Heart left ventricle (tissue), 16 donors: ENCODE measurements around the gene NAA60. TPM values are rescaled to one million over a fixed set of nuclear protein-coding genes. Genes with fewer than 3 reads are reported as not detected.
A peak's percentile ranks its signal among the peaks of the same experiment; 100 is the strongest.

Experiments
- ATAC-seq, 4 donors: fragments of 200-7000 bp; cut with Tn5 transposase; one replicate each; pipeline ENCODE4 v1.9.1; 2020 to 2022; ENCODE audit warnings: moderate library complexity in 4 of 4, mild to moderate bottlenecking in 3 of 4, moderate number of reproducible peaks in 1 of 4
- DNase-seq, 5 donors: peaks; one replicate each; pipeline ENCODE4 v3.0.0-alpha.2; 2020
- H3K27ac ChIP-seq, 12 donors: fragments of 200-600 bp; sonication (generic) in 4 of 12; one replicate each; pipeline versions ENCODE4 v1.5.0 to v1.8.0; 2016 to 2022; ENCODE audit warnings: mild to moderate bottlenecking in 2 of 12
- H3K27me3 ChIP-seq, 9 donors: fragments of 200-600 bp; sonication (generic) in 2 of 9; one replicate each; pipeline versions ENCODE4 v1.5.1 to v1.8.0; 2016 to 2022; ENCODE audit warnings: mild to moderate bottlenecking in 3 of 9
- H3K36me3 ChIP-seq, 9 donors: fragments of 200-600 bp; sonication (generic) in 2 of 9; one replicate each; pipeline versions ENCODE4 v1.5.0 to v1.8.0; 2018 to 2022; ENCODE audit warnings: mild to moderate bottlenecking in 2 of 9
- H3K4me1 ChIP-seq, 12 donors: fragments of 200-600 bp; sonication (generic) in 4 of 12; one replicate each; pipeline versions ENCODE4 v1.5.0 to v1.8.0; 2016 to 2022; ENCODE audit warnings: mild to moderate bottlenecking in 3 of 12
- H3K4me3 ChIP-seq, 12 donors: fragments of 200-600 bp; sonication (generic) in 4 of 12; one replicate each; pipeline versions ENCODE4 v1.5.0 to v1.8.0; 2017 to 2022; ENCODE audit warnings: mild to moderate bottlenecking in 9 of 12, moderate library complexity in 4 of 12
- H3K9me3 ChIP-seq, 12 donors: fragments of 200-600 bp; sonication (generic) in 4 of 12; one replicate each; pipeline versions ENCODE4 v1.5.0 to v1.8.0; 2016 to 2022; ENCODE audit warnings: mild to moderate bottlenecking in 1 of 12
- POLR2A ChIP-seq, 2 donors: fragments of 450-650 bp; IDR thresholded peaks; one replicate each; pipeline ENCODE4 v1.6.1; 2017; ENCODE audit warnings: antibody characterized with exemption in 2 of 2, mild to moderate bottlenecking in 2 of 2, moderate library complexity in 2 of 2
- WGBS, 4 donors: extraction: QIAGEN DNeasy Blood & Tissue Kit in 2 of 4; methylation state at CpG; one replicate each; pipeline versions ENCODE4 v1.1.5 to v1.1.7; 2013 to 2018; 5-methylcytosine and 5-hydroxymethylcytosine counted together
- intact Hi-C, 10 donors: fragments of 100-400 bp; cut with DNase I; formaldehyde crosslinking; loops; one replicate each; pipeline versions ENCODE4 v1.11.1 to v1.14.2; 2022
- polyA plus RNA-seq, 2 donors: library from polyadenylated mRNA; stranded (reverse); fragments of 200-250 nt; gene quantifications; one replicate each; pipeline ENCODE4 v1.2.3, GENCODE V29; 2013
- total RNA-seq, 9 donors: library from RNA; depleted of rRNA in 2 of 9; stranded (reverse); fragments of >200 nt in 2 of 9; fragmentation: NEBNext Ultra II Directional in 3 of 9; extraction: Animal tissue kit (Norgen Biotek cat#: 25700) in 3 of 9; gene quantifications; one replicate each; pipeline versions ENCODE4 v1.1.0 to v1.2.4, GENCODE V29; 2016 to 2023
- TF ChIP-seq, protein P1 (sequence below), 12 donors: fragments of 200-600 bp; sonication (generic) in 4 of 12; IDR thresholded peaks; one replicate each; pipeline versions ENCODE4 v1.5.0 to v1.8.0; 2018 to 2022; ENCODE audit warnings: antibody characterized with exemption in 12 of 12, mild to moderate bottlenecking in 5 of 12
- donor health status: ischemic (EF 13 %, LVEDD 7.1; RV severe dilation, severe dysfunction).
- donor health status: healthy with polysubstance abuse.
- donor health status: DM: no; HTN: yes; CAD: no.
- donor health status: DM: no; HTN: no; CAD: no.
- donor health status: ischemic (EF 25% LVEDD 6.9; RV normal size, moderate dysfunction).
- donor health status: ischemic (EF 25% LVEDD 5.7; RV mildly dilated, moderate dysfunction).
- donor health status: healthy.
- donor health status: DM: yes; HTN: yes; CAD: no.
- donor health status: ischemic (EF 35%, LVEDD 5.7; RV mildly dilated, moderate dysfunction).
- donor health status: nonischemic (EF 11% LVEDD 7.7; RV severe dilation, severe dysfunction).
- donor health status: DM: yes; HTN: yes; CAD: no.
- donor health status: PGD.
- donor health status: ischemic (EF 29% LVEDD 5.4; RV normal size, mild dysfunction).
- donor health status: nonischemic (EF 23%, LVEDD 6.1; RV moderate dilation, normal function).

The NAA60 gene
- total and polyA plus RNA-seq, 11 donors: 30.3 to 61.9 (median 38.6) TPM

- Histone ChIP-seq H3K4me1 (peaks cover 0 to 12% (median 0%) of the 10 kb centered on the region in 12 donors), H3K9me3 (no peaks in the 10 kb centered on the region), H3K27me3 (no peaks in the 10 kb centered on the region), H3K36me3 (peaks cover 0 to 92% (median 81%) of the 10 kb centered on the region in 9 donors), H3K4me3 (no peak overlapping the region), H3K27ac (no peak overlapping the region)
- WGBS, 4 donors: 90 to 97% (median 95%) methylated on average over 6 to 7 of the region's 7 CpGs
- no peak for DNase-seq
- intact Hi-C loops: loop anchor here in 7 of 10 donors (10.0 kb wide), 6 partner anchors 104 to 324 kb away; partner anchors contain the start of genes OR1F1 (in 2 of the 7), TIGD7 (in 2 of the 7), ZNF174 (in 2 of the 7) and ZNF263 (in 2 of the 7)
- no peak for ATAC-seq
- TF ChIP-seq, protein P1, sequence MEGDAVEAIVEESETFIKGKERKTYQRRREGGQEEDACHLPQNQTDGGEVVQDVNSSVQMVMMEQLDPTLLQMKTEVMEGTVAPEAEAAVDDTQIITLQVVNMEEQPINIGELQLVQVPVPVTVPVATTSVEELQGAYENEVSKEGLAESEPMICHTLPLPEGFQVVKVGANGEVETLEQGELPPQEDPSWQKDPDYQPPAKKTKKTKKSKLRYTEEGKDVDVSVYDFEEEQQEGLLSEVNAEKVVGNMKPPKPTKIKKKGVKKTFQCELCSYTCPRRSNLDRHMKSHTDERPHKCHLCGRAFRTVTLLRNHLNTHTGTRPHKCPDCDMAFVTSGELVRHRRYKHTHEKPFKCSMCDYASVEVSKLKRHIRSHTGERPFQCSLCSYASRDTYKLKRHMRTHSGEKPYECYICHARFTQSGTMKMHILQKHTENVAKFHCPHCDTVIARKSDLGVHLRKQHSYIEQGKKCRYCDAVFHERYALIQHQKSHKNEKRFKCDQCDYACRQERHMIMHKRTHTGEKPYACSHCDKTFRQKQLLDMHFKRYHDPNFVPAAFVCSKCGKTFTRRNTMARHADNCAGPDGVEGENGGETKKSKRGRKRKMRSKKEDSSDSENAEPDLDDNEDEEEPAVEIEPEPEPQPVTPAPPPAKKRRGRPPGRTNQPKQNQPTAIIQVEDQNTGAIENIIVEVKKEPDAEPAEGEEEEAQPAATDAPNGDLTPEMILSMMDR (IDR thresholded peaks at IDR 0.05): no peak
Observed at GRCh38 chr16:3508736-3509135, 65.3 kb downstream of the NAA60 start.

GRCh38 chr16:3509470-3509928 lies 66.0 kb downstream of the NAA60 start:
- Histone ChIP-seq H3K4me1 (peaks cover 0 to 10% (median 0%) of the 10 kb centered on the region in 12 donors), H3K9me3 (no peaks in the 10 kb centered on the region), H3K27ac (peak overlapping the region in 1 of 12 donors; percentile 42), H3K36me3 (peaks cover 0 to 99% (median 89%) of the 10 kb centered on the region in 9 donors), H3K27me3 (no peaks in the 10 kb centered on the region), H3K4me3 (no peak overlapping the region)
- TF ChIP-seq, protein P1 (IDR thresholded peaks at IDR 0.05): no peak
- no peak for TF ChIP-seq POLR2A (IDR thresholded peaks at IDR 0.05)
- ATAC-seq (no peak), DNase-seq (no peak)
- intact Hi-C loops: loop anchor here in 7 of 10 donors (10.0 kb wide), 6 partner anchors 105 to 325 kb away; partner anchors contain the start of genes OR1F1 (in 2 of the 7), TIGD7 (in 2 of the 7), ZNF174 (in 2 of the 7) and ZNF263 (in 2 of the 7)
- WGBS, 4 donors: 82 to 94% (median 91%) methylated on average over 13 of the region's 13 CpGs

DNA sequence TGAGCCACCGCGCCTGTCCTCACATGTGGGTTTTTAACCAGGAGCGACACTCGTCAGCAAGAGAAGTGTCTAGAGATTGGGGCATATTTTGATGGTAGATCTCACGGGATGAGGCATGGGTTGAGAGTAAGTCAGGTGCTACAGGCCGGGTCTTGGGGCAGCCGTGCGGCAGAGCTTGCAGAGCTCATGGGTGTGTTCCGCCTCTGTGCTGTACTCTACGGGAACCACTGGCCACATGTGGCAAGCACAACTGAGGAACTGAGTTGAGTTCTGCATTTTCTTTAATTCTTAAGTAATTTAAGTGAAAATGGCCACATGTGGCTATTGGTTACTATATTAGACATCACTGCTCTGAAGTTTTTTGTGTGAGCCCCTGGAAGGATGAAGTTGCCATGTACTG lies 66.9 kb downstream of the NAA60 start:
- no peak for ATAC-seq
- H3K27me3 ChIP-seq: no peaks in the 10 kb centered on the region
- peaks cover 0 to 99% (median 89%) of the 10 kb centered on the region in 9 donors for H3K36me3 ChIP-seq
- 95 to 97% (median 96%) methylated on average over 10 of the region's 10 CpGs for WGBS, 4 donors
- no peak overlapping the region for H3K27ac ChIP-seq
- intact Hi-C loops: no loop called here
- H3K9me3 ChIP-seq: no peaks in the 10 kb centered on the region
- no peak overlapping the region for H3K4me3 ChIP-seq
- DNase-seq: no peak
- TF ChIP-seq POLR2A (IDR thresholded peaks at IDR 0.05): no peak
- TF ChIP-seq, protein P1 (IDR thresholded peaks at IDR 0.05): no peak
- peaks cover 0 to 10% (median 0%) of the 10 kb centered on the region in 12 donors for H3K4me1 ChIP-seq

DNA sequence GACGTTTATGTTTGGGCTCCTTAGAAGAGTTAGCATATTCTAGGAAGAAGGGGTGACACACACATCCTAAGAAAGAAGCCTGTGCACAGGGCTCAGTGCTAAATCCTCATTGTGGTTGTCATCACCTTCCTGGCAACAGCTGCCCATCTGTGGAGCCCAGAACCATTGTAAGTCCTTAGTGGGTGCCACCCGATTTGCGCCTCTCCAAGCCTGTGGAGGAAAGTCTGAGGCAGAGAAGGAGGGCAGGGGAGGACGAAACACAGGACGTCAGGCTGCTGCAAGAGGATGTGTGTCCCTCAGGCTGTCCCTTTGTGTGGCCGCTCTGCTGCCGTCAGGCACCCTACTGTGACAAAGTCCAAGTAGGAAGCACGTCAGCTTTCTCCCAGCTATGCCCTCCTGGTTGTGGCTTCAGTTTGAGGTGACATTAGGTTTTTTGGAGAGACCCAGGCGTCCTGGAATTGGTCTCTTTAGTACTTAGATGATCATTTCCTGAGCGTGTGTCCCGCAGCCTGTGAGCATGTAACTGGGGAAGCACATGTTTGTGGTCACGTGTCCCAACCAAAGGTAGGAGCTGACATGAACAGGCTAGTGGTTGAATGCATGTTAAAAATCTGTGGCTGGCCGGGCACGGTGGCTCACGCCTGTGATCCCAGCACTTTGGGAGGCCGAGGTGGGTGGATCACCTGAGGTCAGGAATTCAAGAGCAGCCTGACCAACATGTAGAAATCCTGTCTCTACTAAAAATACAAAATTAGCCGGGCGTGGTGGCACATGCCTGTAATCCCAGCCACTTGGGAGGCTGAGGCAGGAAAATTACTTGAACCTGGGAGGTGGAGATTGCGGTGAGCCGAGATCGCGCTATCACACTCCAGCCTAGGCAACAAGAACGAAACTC lies 68.1 kb downstream of the NAA60 start:
- no peak for DNase-seq
- no peak overlapping the region for H3K27ac ChIP-seq
- no peak for ATAC-seq
- H3K4me1 ChIP-seq: peaks cover 0 to 10% (median 0%) of the 10 kb centered on the region in 12 donors
- TF ChIP-seq, protein P1 (IDR thresholded peaks at IDR 0.05): no peak
- no peak for TF ChIP-seq POLR2A (IDR thresholded peaks at IDR 0.05)
- peaks cover 0 to 99% (median 91%) of the 10 kb centered on the region in 9 donors for H3K36me3 ChIP-seq
- WGBS, 4 donors: 92 to 94% (median 93%) methylated on average over 23 of the region's 23 CpGs
- intact Hi-C loops: no loop called here
- H3K4me3 ChIP-seq: no peak overlapping the region
- H3K27me3 ChIP-seq: no peaks in the 10 kb centered on the region
- no peaks in the 10 kb centered on the region for H3K9me3 ChIP-seq
